GM18505 (cell line): Measurements from ENCODE around the gene C2orf49.
A peak's percentile ranks its signal among the peaks of the same experiment; 100 is the strongest.

ENCODE experiments used
- ATAC-seq: cut with Tn5 transposase; IDR thresholded peaks from one replicate; pipeline ENCODE4 v1.9.1; 2021; ENCODE audit not compliant: unreplicated experiment
- POLR2A ChIP-seq: IDR thresholded peaks from 4 replicates; pipeline ENCODE4 v1.6.1; 2011; ENCODE audit warnings: borderline replicate concordance; ENCODE audit not compliant: insufficient read depth, insufficient read length; ENCODE audit errors: extremely low read depth

Gene C2orf49

GRCh38 chr2:105361102-105361889 lies 24.0 kb downstream of the C2orf49 start:
- no peak for ATAC-seq
- TF ChIP-seq POLR2A = no peak

GRCh38 chr2:105362862-105363591 lies 25.7 kb downstream of the C2orf49 start:
- ATAC-seq = no peak
- TF ChIP-seq POLR2A = no peak

GRCh38 chr2:105364436-105365139 lies 27.2 kb downstream of the C2orf49 start:
- no peak for TF ChIP-seq POLR2A
- no peak for ATAC-seq

- ATAC-seq = no peak
- TF ChIP-seq POLR2A = no peak
Observed at GRCh38 chr2:105365206-105365605, 27.9 kb downstream of the C2orf49 start.

GRCh38 chr2:105368759-105369408 lies 31.5 kb downstream of the C2orf49 start:
- no peak for ATAC-seq
- no peak for TF ChIP-seq POLR2A

GRCh38 chr2:105369777-105370690 lies 32.7 kb downstream of the C2orf49 start:
- no peak for TF ChIP-seq POLR2A
- ATAC-seq = peak; percentile 95

GRCh38 chr2:105371156-105371555 lies 33.8 kb downstream of the C2orf49 start:
- no peak for ATAC-seq
- no peak for TF ChIP-seq POLR2A

- no peak for TF ChIP-seq POLR2A
- no peak for ATAC-seq
Observed at GRCh38 chr2:105371810-105372209, 34.5 kb downstream of the C2orf49 start.

GRCh38 chr2:105373344-105373781 lies 36.0 kb downstream of the C2orf49 start:
- no peak for TF ChIP-seq POLR2A
- ATAC-seq = no peak

- TF ChIP-seq POLR2A = no peak
Observed at GRCh38 chr2:105373895-105374401, 36.6 kb downstream of the C2orf49 start.

GRCh38 chr2:105375001-105375561 lies 37.7 kb downstream of the C2orf49 start:
- no peak for TF ChIP-seq POLR2A
- no peak for ATAC-seq

More at GRCh38 chr2:105373895-105374401, 36.6 kb downstream of the C2orf49 start:
- ATAC-seq = peak; percentile 61
